ENCODE data around the gene GCK. TPM values are rescaled to one million over a fixed set of nuclear protein-coding genes. Genes with fewer than 3 reads are reported as not detected.

GCK gene
- total RNA-seq, 1 donor from 2014 or later: 5.9 TPM

- TF ChIP-seq CTCF (IDR thresholded peaks at IDR 0.05; ENCODE audit: unreplicated experiment): no peak
- no peak for DNase-seq (ENCODE audit: low spot score, unreplicated experiment)
- Mint-ChIP-seq H3K4me3 (ENCODE audit: low read depth) (no peak overlapping the region), H3K4me1 (ENCODE audit: low read depth) (peaks cover 5% of the 10 kb centered on the region), H3K27ac (no peak overlapping the region), H3K27me3 (peaks cover 30% of the 10 kb centered on the region), H3K9me3 (ENCODE audit: low read depth) (no peaks in the 10 kb centered on the region), H3K36me3 (ENCODE audit: insufficient read depth) (no peaks in the 10 kb centered on the region)
Observed at GRCh38 chr7:44101303-44101965, 87.8 kb downstream of the GCK start.

GRCh38 chr7:44100458-44101302 is 88.6 kb downstream of the GCK start:
- Mint-ChIP-seq H3K9me3 (ENCODE audit: low read depth) (no peaks in the 10 kb centered on the region), H3K27me3 (peaks cover 27% of the 10 kb centered on the region), H3K4me1 (ENCODE audit: low read depth) (peaks cover 5% of the 10 kb centered on the region), H3K36me3 (ENCODE audit: insufficient read depth) (no peaks in the 10 kb centered on the region), H3K27ac (no peak overlapping the region), H3K4me3 (ENCODE audit: low read depth) (no peak overlapping the region)
- DNase-seq (ENCODE audit: low spot score, unreplicated experiment): no peak
- TF ChIP-seq CTCF (IDR thresholded peaks at IDR 0.05; ENCODE audit: unreplicated experiment): no peak

- H3K4me1 Mint-ChIP-seq (ENCODE audit: low read depth): peaks cover 1% of the 10 kb centered on the region
- no peak overlapping the region for H3K27ac Mint-ChIP-seq
- no peak for TF ChIP-seq CTCF (IDR thresholded peaks at IDR 0.05; ENCODE audit: unreplicated experiment)
- H3K27me3 Mint-ChIP-seq: peaks cover 22% of the 10 kb centered on the region
- no peaks in the 10 kb centered on the region for H3K9me3 Mint-ChIP-seq (ENCODE audit: low read depth)
- H3K36me3 Mint-ChIP-seq (ENCODE audit: insufficient read depth): no peaks in the 10 kb centered on the region
- no peak overlapping the region for H3K4me3 Mint-ChIP-seq (ENCODE audit: low read depth)
- DNase-seq (ENCODE audit: low spot score, unreplicated experiment): no peak
Observed at GRCh38 chr7:44099669-44100068, 89.6 kb downstream of the GCK start.

GRCh38 chr7:44098092-44099068 is 90.9 kb downstream of the GCK start:
- H3K27ac Mint-ChIP-seq: no peak overlapping the region
- no peak for TF ChIP-seq CTCF (IDR thresholded peaks at IDR 0.05; ENCODE audit: unreplicated experiment)
- no peaks in the 10 kb centered on the region for H3K36me3 Mint-ChIP-seq (ENCODE audit: insufficient read depth)
- H3K4me3 Mint-ChIP-seq (ENCODE audit: low read depth): no peak overlapping the region
- H3K27me3 Mint-ChIP-seq: peaks cover 20% of the 10 kb centered on the region
- no peaks in the 10 kb centered on the region for H3K9me3 Mint-ChIP-seq (ENCODE audit: low read depth)
- no peak for DNase-seq (ENCODE audit: low spot score, unreplicated experiment)
- H3K4me1 Mint-ChIP-seq (ENCODE audit: low read depth): peaks cover under 1% of the 10 kb centered on the region

Measured in progenitor cell of endocrine pancreas (in vitro differentiated cells).